ENCODE results near the gene SH3RF2. TPM values are rescaled to one million over a fixed set of nuclear protein-coding genes. Genes with fewer than 3 reads are reported as not detected.

SH3RF2 gene
- total and polyA plus RNA-seq, 2 donors (not counting 1 experiment from before 2014, with no cell fraction given): 0.53 to 1.2 TPM

- Histone ChIP-seq H3K4me3 (replicated peaks in 1 of 4; ENCODE audit: control extremely low read depth in 1 of 4, insufficient read depth in 1 of 4, low read depth in 3 of 4, low read length in 4 of 4) (no peak overlapping the region), H3K36me3 (ENCODE audit: control insufficient read depth, insufficient read depth, low read length) (no peaks in the 10 kb centered on the region), H2AFZ (ENCODE audit: low read length) (no peak overlapping the region), H3K9ac (ENCODE audit: insufficient read depth, low read length) (no peak overlapping the region), H4K20me1 (ENCODE audit: control insufficient read depth, extremely low read depth, insufficient read depth, low read length) (no peaks in the 10 kb centered on the region), H3K9me3 (ENCODE audit: control insufficient read depth, insufficient read depth, low read depth, low read length) (no peaks in the 10 kb centered on the region), H3K79me2 (ENCODE audit: control insufficient read depth, insufficient read depth, low read length) (no peaks in the 10 kb centered on the region), H3K4me1 (ENCODE audit: control insufficient read depth, extremely low read depth, insufficient read depth, low read length) (no peaks in the 10 kb centered on the region), H3K27me3 (ENCODE audit: control insufficient read depth, insufficient read depth, low read length) (no peaks in the 10 kb centered on the region), H3K27ac (ENCODE audit: insufficient read depth, low read length) (no peak overlapping the region), H3K4me2 (ENCODE audit: extremely low read depth, insufficient read depth, low read length) (no peak overlapping the region)
- TF ChIP-seq EZH2 (IDR thresholded peaks at IDR 0.05; ENCODE audit: low read length, missing control alignments): no peak
- no peak for TF ChIP-seq CTCF (conservative IDR thresholded peaks at IDR 0.05 in 1 of 2, IDR thresholded peaks at IDR 0.05 in 1 of 2; ENCODE audit: low read depth in 1 of 2, low read length in 2 of 2)
- peak in 1 of 2 donors; percentile 73 for DNase-seq (ENCODE audit: low read depth in 2 of 2)
Observed at GRCh38 chr5:145980259-145980658, 43.9 kb downstream of the SH3RF2 start.

GRCh38 chr5:145980718-145981117, 44.3 kb downstream of the SH3RF2 start:
- Histone ChIP-seq H3K4me1 (ENCODE audit: control insufficient read depth, extremely low read depth, insufficient read depth, low read length) (no peaks in the 10 kb centered on the region), H2AFZ (ENCODE audit: low read length) (no peak overlapping the region), H3K4me2 (ENCODE audit: extremely low read depth, insufficient read depth, low read length) (no peak overlapping the region), H3K79me2 (ENCODE audit: control insufficient read depth, insufficient read depth, low read length) (no peaks in the 10 kb centered on the region), H3K9me3 (ENCODE audit: control insufficient read depth, insufficient read depth, low read depth, low read length) (no peaks in the 10 kb centered on the region), H3K27ac (ENCODE audit: insufficient read depth, low read length) (no peak overlapping the region), H3K4me3 (replicated peaks in 1 of 4; ENCODE audit: control extremely low read depth in 1 of 4, insufficient read depth in 1 of 4, low read depth in 3 of 4, low read length in 4 of 4) (no peak overlapping the region), H4K20me1 (ENCODE audit: control insufficient read depth, extremely low read depth, insufficient read depth, low read length) (no peaks in the 10 kb centered on the region), H3K9ac (ENCODE audit: insufficient read depth, low read length) (no peak overlapping the region), H3K36me3 (ENCODE audit: control insufficient read depth, insufficient read depth, low read length) (no peaks in the 10 kb centered on the region), H3K27me3 (ENCODE audit: control insufficient read depth, insufficient read depth, low read length) (no peaks in the 10 kb centered on the region)
- no peak for DNase-seq (ENCODE audit: low read depth in 2 of 2)
- TF ChIP-seq EZH2 (IDR thresholded peaks at IDR 0.05; ENCODE audit: low read length, missing control alignments) (no peak), CTCF (conservative IDR thresholded peaks at IDR 0.05 in 1 of 2, IDR thresholded peaks at IDR 0.05 in 1 of 2; ENCODE audit: low read depth in 1 of 2, low read length in 2 of 2) (no peak)

GRCh38 chr5:145981589-145982571, 45.5 kb downstream of the SH3RF2 start:
- Histone ChIP-seq H2AFZ (ENCODE audit: low read length) (no peak overlapping the region), H3K4me1 (ENCODE audit: control insufficient read depth, extremely low read depth, insufficient read depth, low read length) (no peaks in the 10 kb centered on the region), H3K9me3 (ENCODE audit: control insufficient read depth, insufficient read depth, low read depth, low read length) (no peaks in the 10 kb centered on the region), H3K4me2 (ENCODE audit: extremely low read depth, insufficient read depth, low read length) (no peak overlapping the region), H3K36me3 (ENCODE audit: control insufficient read depth, insufficient read depth, low read length) (no peaks in the 10 kb centered on the region), H3K4me3 (replicated peaks in 1 of 4; ENCODE audit: control extremely low read depth in 1 of 4, insufficient read depth in 1 of 4, low read depth in 3 of 4, low read length in 4 of 4) (no peak overlapping the region), H4K20me1 (ENCODE audit: control insufficient read depth, extremely low read depth, insufficient read depth, low read length) (no peaks in the 10 kb centered on the region), H3K27ac (ENCODE audit: insufficient read depth, low read length) (no peak overlapping the region), H3K79me2 (ENCODE audit: control insufficient read depth, insufficient read depth, low read length) (no peaks in the 10 kb centered on the region), H3K27me3 (ENCODE audit: control insufficient read depth, insufficient read depth, low read length) (no peaks in the 10 kb centered on the region), H3K9ac (ENCODE audit: insufficient read depth, low read length) (no peak overlapping the region)
- peak in 1 of 2 donors; percentile 72 for DNase-seq (ENCODE audit: low read depth in 2 of 2)
- no peak for TF ChIP-seq EZH2 (IDR thresholded peaks at IDR 0.05; ENCODE audit: low read length, missing control alignments)
- TF ChIP-seq CTCF (conservative IDR thresholded peaks at IDR 0.05 in 1 of 2, IDR thresholded peaks at IDR 0.05 in 1 of 2; ENCODE audit: low read depth in 1 of 2, low read length in 2 of 2): no peak
